H1 (cell line): ENCODE results near the gene GREB1. TPM values are rescaled to one million over a fixed set of nuclear protein-coding genes. Genes with fewer than 3 reads are reported as not detected.

Experiments used
- CTCF ChIA-PET: fragments of 300-600 bp; sonication (Branson Sonifier 250); formaldehyde crosslinking; loops from one replicate; lab custom pipeline; 2021; ENCODE audit not compliant: partially characterized antibody; lab: Charles Lee
- POLR2A ChIA-PET: fragments of 300-600 bp; sonication (Branson Sonifier 250); formaldehyde crosslinking; loops from one replicate; lab custom pipeline; 2021; ENCODE audit warnings: inconsistent platforms; ENCODE audit not compliant: partially characterized antibody; lab: Charles Lee
- DNase-seq, 2 experiments: peaks; one replicate each; pipeline versions ENCODE4 v3.0.0 to v3.0.0-alpha.2; 2010 to 2022; ENCODE audit warnings: low spot score in 2 of 2, low read depth in 1 of 2, mixed read lengths in 1 of 2
- FAIRE-seq: peaks from 2 replicates; lab custom pipeline; 2011; peaks lifted over from hg19 to GRCh38; lab: Jason Lieb, UNC
- H2AFZ ChIP-seq: 2 replicates; pipeline ENCODE4 v1.8.1; 2012; ENCODE audit warnings: low read length, inconsistent platforms
- H2AK5ac ChIP-seq: 2 replicates; pipeline ENCODE4 v1.6.1; 2013; ENCODE audit warnings: low read depth, low read length
- H2BK120ac ChIP-seq: replicated peaks from 2 replicates; pipeline ENCODE3; 2013; ENCODE audit warnings: low read depth, low read length, inconsistent platforms
- H2BK12ac ChIP-seq: 2 replicates; pipeline ENCODE4 v1.6.1; 2013; ENCODE audit warnings: low read depth, low read length
- H2BK15ac ChIP-seq: 2 replicates; pipeline ENCODE4 v1.6.1; 2013; ENCODE audit warnings: low read length
- H2BK20ac ChIP-seq: 2 replicates; pipeline ENCODE4 v1.6.1; 2013; ENCODE audit warnings: low read length
- H2BK5ac ChIP-seq: 2 replicates; pipeline ENCODE4 v1.6.1; 2013; ENCODE audit warnings: low read depth, low read length
- H3K14ac ChIP-seq: 2 replicates; pipeline ENCODE4 v1.6.1; 2013; ENCODE audit warnings: inconsistent platforms; ENCODE audit not compliant: insufficient read length
- H3K18ac ChIP-seq: 2 replicates; pipeline ENCODE4 v1.6.1; 2013; ENCODE audit warnings: low read length; ENCODE audit errors: extremely low read depth
- H3K23ac ChIP-seq: 2 replicates; pipeline ENCODE4 v1.6.1; 2013; ENCODE audit warnings: inconsistent platforms; ENCODE audit not compliant: insufficient read length
- H3K23me2 ChIP-seq: 2 replicates; pipeline ENCODE4 v1.6.1; 2013; ENCODE audit warnings: low read depth, low read length
- H3K27ac ChIP-seq: 2 replicates; pipeline ENCODE4 v1.6.1; 2011; ENCODE audit warnings: low read depth, low read length, inconsistent platforms
- H3K27me3 ChIP-seq, 4 experiments: replicated peaks in 1 of 4; 1 replicate in 1 of 4; 2 replicates in 3 of 4; pipeline versions ENCODE4 v1.6.1 to v1.8.1; 2011 to 2013; ENCODE audit warnings: low read length in 3 of 4, mild to moderate bottlenecking in 3 of 4, inconsistent platforms in 2 of 4, mixed read lengths in 2 of 4, moderate library complexity in 1 of 4; ENCODE audit not compliant: control insufficient read depth in 3 of 4, insufficient read depth in 3 of 4; ENCODE audit errors: extremely low read depth in 1 of 4
- H3K36me3 ChIP-seq, 4 experiments: 2 replicates each; pipeline versions ENCODE4 v1.6.1 to v1.8.1; 2011 to 2013; ENCODE audit warnings: mild to moderate bottlenecking in 4 of 4, low read length in 3 of 4, moderate library complexity in 2 of 4, control low read depth in 1 of 4, inconsistent platforms in 1 of 4; ENCODE audit not compliant: insufficient read depth in 4 of 4, control insufficient read depth in 2 of 4
- H3K4ac ChIP-seq: replicated peaks from 2 replicates; pipeline ENCODE3; 2013; ENCODE audit warnings: low read length, low read depth, mixed read lengths, inconsistent platforms; ENCODE audit not compliant: insufficient read length
- H3K4me1 ChIP-seq, 4 experiments: replicated peaks in 1 of 4; 1 replicate in 1 of 4; 2 replicates in 3 of 4; pipeline versions ENCODE4 v1.6.1 to v1.8.1; 2011 to 2013; ENCODE audit warnings: low read length in 3 of 4, inconsistent platforms in 2 of 4, mixed read lengths in 1 of 4; ENCODE audit not compliant: insufficient read depth in 4 of 4, control insufficient read depth in 3 of 4
- H3K4me2 ChIP-seq, 2 experiments: 2 replicates each; pipeline versions ENCODE4 v1.6.1 to v1.8.1; 2011 to 2013; ENCODE audit warnings: low read depth in 2 of 2, low read length in 2 of 2, control low read depth in 1 of 2, inconsistent platforms in 1 of 2, mild to moderate bottlenecking in 1 of 2; ENCODE audit not compliant: insufficient read depth in 1 of 2
- H3K4me3 ChIP-seq, 4 experiments: fragments of 200-600, 300-600 bp in 1 of 4; sonication (generic), shearing (Covaris generic), sonication (Bioruptor Twin) in 1 of 4; 2 replicates each; pipeline versions ENCODE4 v1.5.1 to v1.8.1; 2011 to 2016; ENCODE audit warnings: low read length in 4 of 4, low read depth in 3 of 4, control low read depth in 2 of 4, inconsistent platforms in 2 of 4, mild to moderate bottlenecking in 2 of 4, mixed read lengths in 1 of 4, moderate library complexity in 1 of 4; ENCODE audit not compliant: insufficient read depth in 2 of 4; ENCODE audit errors: extremely low read depth in 1 of 4
- H3K56ac ChIP-seq: replicated peaks from 2 replicates; pipeline ENCODE3; 2013; ENCODE audit warnings: low read depth, mild to moderate bottlenecking, mixed read lengths, low read length, inconsistent platforms; ENCODE audit not compliant: insufficient read length
- H3K79me1 ChIP-seq: 2 replicates; pipeline ENCODE4 v1.6.1; 2013; ENCODE audit warnings: low read depth, low read length, control low read depth
- H3K79me2 ChIP-seq, 2 experiments: 2 replicates each; pipeline versions ENCODE4 v1.6.1 to v1.8.1; 2012 to 2013; ENCODE audit warnings: low read length in 2 of 2, mild to moderate bottlenecking in 2 of 2, inconsistent platforms in 1 of 2; ENCODE audit not compliant: insufficient read depth in 2 of 2, control insufficient read depth in 1 of 2
- H3K9ac ChIP-seq, 4 experiments: replicated peaks in 1 of 4; 1 replicate in 1 of 4; 2 replicates in 3 of 4; pipeline versions ENCODE4 v1.6.1 to v1.8.1; 2011 to 2013; ENCODE audit warnings: low read depth in 3 of 4, low read length in 3 of 4, control low read depth in 2 of 4, mild to moderate bottlenecking in 2 of 4, moderate library complexity in 2 of 4, inconsistent platforms in 1 of 4; ENCODE audit errors: extremely low read depth in 1 of 4
- H3K9me3 ChIP-seq, 2 experiments: 2 replicates each; pipeline versions ENCODE4 v1.6.1 to v1.8.1; 2012 to 2013; ENCODE audit warnings: mild to moderate bottlenecking in 2 of 2, moderate library complexity in 2 of 2, control low read depth in 1 of 2, inconsistent platforms in 1 of 2, low read depth in 1 of 2, low read length in 1 of 2, mixed read lengths in 1 of 2; ENCODE audit not compliant: insufficient read depth in 2 of 2
- H4K20me1 ChIP-seq, 2 experiments: replicated peaks in 1 of 2; 2 replicates each; pipeline versions ENCODE3 to v1.8.1; 2011 to 2013; ENCODE audit warnings: inconsistent platforms in 2 of 2, low read length in 2 of 2, mild to moderate bottlenecking in 1 of 2; ENCODE audit not compliant: insufficient read depth in 2 of 2, control insufficient read depth in 1 of 2
- H4K5ac ChIP-seq: 2 replicates; pipeline ENCODE4 v1.6.1; 2013; ENCODE audit warnings: low read length, low read depth, mixed read lengths, inconsistent platforms; ENCODE audit not compliant: insufficient read length
- H4K8ac ChIP-seq: 2 replicates; pipeline ENCODE4 v1.8.0; 2013; ENCODE audit warnings: mild to moderate bottlenecking, moderate library complexity, low read length, inconsistent platforms; ENCODE audit not compliant: insufficient read depth; ENCODE audit errors: extremely low read depth
- H4K91ac ChIP-seq: replicated peaks from 2 replicates; pipeline ENCODE3; 2013; ENCODE audit warnings: low read length, mixed read lengths, inconsistent platforms; ENCODE audit not compliant: insufficient read length
- CBX8 ChIP-seq: fragments of 300-800, 300-1000 bp; sonication (generic); IDR thresholded peaks from 2 replicates; pipeline ENCODE4 v1.7.1; 2016; ENCODE audit warnings: low read depth, low read length, borderline replicate concordance
- E2F6 ChIP-seq: IDR thresholded peaks from 2 replicates; pipeline ENCODE4 v1.6.1; 2012; ENCODE audit warnings: inconsistent platforms
- EGR1 ChIP-seq: IDR thresholded peaks from 2 replicates; pipeline ENCODE4 v1.6.1; 2011; ENCODE audit warnings: low read depth, low read length, borderline replicate concordance
- KDM4A ChIP-seq: IDR thresholded peaks from one replicate; pipeline ENCODE4 v1.7.1; 2012; ENCODE audit warnings: low read depth, mild to moderate bottlenecking, moderate library complexity, low read length, inconsistent platforms; ENCODE audit not compliant: severe bottlenecking
- MAX ChIP-seq: IDR thresholded peaks from 2 replicates; pipeline ENCODE4 v1.6.1; 2012; ENCODE audit warnings: inconsistent platforms
- POU5F1 ChIP-seq: IDR thresholded peaks from 2 replicates; pipeline ENCODE4 v1.6.1; 2011; ENCODE audit warnings: low read depth, mild to moderate bottlenecking, low read length, moderate library complexity
- SAP30 ChIP-seq: fragments of 300-600 bp; sonication (generic); IDR thresholded peaks from 2 replicates; pipeline ENCODE4 v1.7.1; 2012; ENCODE audit warnings: low read length, moderate library complexity, mild to moderate bottlenecking, inconsistent platforms; ENCODE audit not compliant: insufficient read depth, insufficient replicate concordance
- SIN3A ChIP-seq, 2 experiments: IDR thresholded peaks in 1 of 2; conservative IDR thresholded peaks in 1 of 2; 2 replicates each; pipeline ENCODE4 v1.6.1; 2011 to 2012; ENCODE audit warnings: low read length in 2 of 2, improper control_type of control experiment in 1 of 2, low read depth in 1 of 2, mild to moderate bottlenecking in 1 of 2
- WGBS, 2 experiments: shearing (Covaris generic) in 1 of 2; methylation state at CpG; one replicate each; pipeline versions ENCODE4 v1.1.6 to v1.1.7; 2013 to 2015; ENCODE audit warnings: low lambda C conversion rate in 2 of 2, mixed read lengths in 2 of 2, inconsistent platforms in 1 of 2, low coverage in 1 of 2, missing lambda C conversion rate in 1 of 2; ENCODE audit not compliant: insufficient replicate concordance in 2 of 2, insufficient coverage in 1 of 2, insufficient read length in 1 of 2; ENCODE audit errors: extremely low coverage in 1 of 2, missing lambda C conversion rate in 1 of 2; 5-methylcytosine and 5-hydroxymethylcytosine counted together
- polyA plus RNA-seq, 7 experiments: library from polyadenylated mRNA; depleted of rRNA in 3 of 7; stranded (reverse) in 5 of 7; unstranded in 2 of 7; fragments of >200 nt in 5 of 7; fragments of 200-250 nt in 2 of 7; gene quantifications; 1 replicate in 5 of 7; 2 replicates in 1 of 7; 4 replicates in 1 of 7; pipeline versions ENCODE4 v1.2.1 to v1.2.3, GENCODE V29; 2011 to 2013; ENCODE audit warnings: missing spikeins in 2 of 7, mixed read lengths in 2 of 7
- total RNA-seq: library from RNA; stranded (reverse); fragmentation: NEBNext Ultra II Directional; extraction: Animal tissue kit (Norgen Biotek cat#: 25700); gene quantifications from 2 replicates; pipeline ENCODE4 v1.2.1, GENCODE V29; 2021

GREB1 gene
- total and polyA plus RNA-seq, 2 of the 8 experiments (the other 6 are each of a cell fraction or from before 2014, with no cell fraction given): 7.9 to 43.4 TPM

GRCh38 chr2:11688222-11689069, 154.6 kb downstream of the GREB1 start:
- POLR2A ChIA-PET: no interaction called here
- TF ChIP-seq E2F6: peak; percentile 11; the same call in 1 of the 2 replicates
- TF ChIP-seq KDM4A: no peak
- no peak for TF ChIP-seq SAP30
- TF ChIP-seq POU5F1: no peak
- TF ChIP-seq CBX8: no peak
- no peak for TF ChIP-seq EGR1
- no peak for TF ChIP-seq SIN3A (conservative IDR thresholded peaks at IDR 0.05 in 1 of 2, IDR thresholded peaks at IDR 0.05 in 1 of 2; ENCODE audit: low read depth in 1 of 2, low read length in 2 of 2)
- 0 out of 2 replicates have a peak, but pooled peaks have one; percentile 28 for TF ChIP-seq MAX

More at GRCh38 chr2:11688222-11689069, 154.6 kb downstream of the GREB1 start:
- no peaks in the 10 kb centered on the region for H3K79me2 ChIP-seq
- 21% methylated on average over 23 of the region's 23 CpGs; no CpG with 5 or more reads in 1 of the 2 experiments for WGBS, 2 experiments
- CTCF ChIA-PET: interaction anchor here (0.6 to 4.1 kb wide), 43 partner anchors 8 to 185 kb away, joined by 3 to 70 read pairs (median 4); partner anchors contain the start of genes GREB1 and LPIN1
- peak overlapping the region; percentile 55 for H3K18ac ChIP-seq
- no peak overlapping the region for H3K56ac ChIP-seq
- H2BK5ac ChIP-seq: no peak overlapping the region; the same call in 1 of the 2 replicates
- no peaks in the 10 kb centered on the region for H3K36me3 ChIP-seq
- H2BK15ac ChIP-seq: no peak overlapping the region
- FAIRE-seq: no peak
- H4K5ac ChIP-seq: no peak overlapping the region
- H3K4me3 ChIP-seq: peak overlapping the region in 3 of 4 experiments; percentile 25 to 49 (median 36); a peak in 5 of 8 replicates
- no peak overlapping the region for H4K8ac ChIP-seq
- H2BK120ac ChIP-seq: no peak overlapping the region
- peaks cover 0 to 2% (median 0%) of the 10 kb centered on the region in 4 experiments; a peak in 1 of 7 replicates for H3K27me3 ChIP-seq
- no peak overlapping the region for H4K91ac ChIP-seq
- peak overlapping the region; percentile 11 to 73; a peak in 3 of 4 replicates for H3K4me2 ChIP-seq
- no peak overlapping the region for H2AK5ac ChIP-seq
- H3K79me1 ChIP-seq: no peaks in the 10 kb centered on the region
- H2AFZ ChIP-seq: 0 out of 2 replicates have a peak overlapping the region, but pooled peaks have one; percentile 68
- H3K23ac ChIP-seq: no peak overlapping the region
- H3K23me2 ChIP-seq: no peaks in the 10 kb centered on the region
- no peak overlapping the region for H2BK12ac ChIP-seq
- peak in 1 of 2 experiments; percentile 94 for DNase-seq
- H3K4ac ChIP-seq: no peak overlapping the region
- no peak overlapping the region for H3K9ac ChIP-seq
- no peak overlapping the region for H2BK20ac ChIP-seq
- H3K4me1 ChIP-seq: peaks cover 0 to 3% (median 0%) of the 10 kb centered on the region in 4 experiments; a peak in 2 of 7 replicates
- no peaks in the 10 kb centered on the region for H3K9me3 ChIP-seq
- H4K20me1 ChIP-seq: no peaks in the 10 kb centered on the region
- H3K14ac ChIP-seq: no peak overlapping the region
- H3K27ac ChIP-seq: no peak overlapping the region
